ENCODE measurements around the gene FAM186B.

Gene FAM186B

DNA sequence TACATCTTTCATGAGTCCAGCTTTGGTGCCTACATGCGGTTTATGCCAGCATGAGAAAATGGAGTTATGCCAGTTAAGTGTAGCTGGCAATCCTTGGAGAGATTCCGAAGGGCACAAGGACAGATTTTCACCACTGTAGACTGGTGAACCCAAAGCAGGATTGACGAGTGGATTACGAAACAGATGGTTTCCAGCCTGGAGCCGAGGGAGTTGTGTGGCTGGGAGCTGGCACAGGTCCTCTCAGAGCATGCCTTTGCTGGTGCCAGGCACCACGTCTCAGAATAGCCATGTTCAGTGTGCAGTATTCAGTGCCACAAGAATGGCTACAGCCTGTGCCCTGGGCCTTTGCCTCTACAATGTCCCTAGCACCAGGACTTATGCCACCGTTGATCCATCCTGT is 53.4 kb downstream of the FAM186B start:
- Histone ChIP-seq H3K4me1 (ENCODE audit: control insufficient read depth, insufficient read depth, low read length) (no peaks in the 10 kb centered on the region), H3K36me3 (ENCODE audit: control insufficient read depth in 2 of 2, insufficient read depth in 1 of 2, low read length in 2 of 2) (peaks cover 0 to 12% of the 10 kb centered on the region in 2 experiments; a peak in 1 of 3 replicates), H3K4me3 (ENCODE audit: low read depth, low read length) (no peak overlapping the region), H3K27ac (ENCODE audit: extremely low read depth, low read depth, low read length) (no peak overlapping the region), H3K9me3 (ENCODE audit: control insufficient read depth, insufficient read depth, low read depth, low read length) (no peaks in the 10 kb centered on the region)
- CTCF ChIA-PET = interaction anchor here (0.6 to 3.7 kb wide), 11 partner anchors 13 to 264 kb away, joined by 4 to 56 read pairs (median 11); partner anchors contain the start of genes KCNH3 and PRPF40B
- POLR2A ChIA-PET = no interaction called here
- TF ChIP-seq MYNN (tag by site-specific recombination; IDR thresholded peaks at IDR 0.05; ENCODE audit: borderline replicate concordance) (no peak), PRDM1 (tag by site-specific recombination; IDR thresholded peaks at IDR 0.05) (no peak), HOXD13 (CRISPR knock-in tag; IDR thresholded peaks at IDR 0.05; ENCODE audit: borderline replicate concordance) (no peak), ZNF221 (tag by site-specific recombination; IDR thresholded peaks at IDR 0.05; ENCODE audit: borderline replicate concordance) (no peak), ZNF837 (tag by site-specific recombination; IDR thresholded peaks at IDR 0.05) (no peak), ZSCAN30 (tag by site-specific recombination; IDR thresholded peaks at IDR 0.05) (no peak), ZNF266 (tag by site-specific recombination; IDR thresholded peaks at IDR 0.05; ENCODE audit: low read depth) (no peak), ZBTB48 (tag by site-specific recombination; IDR thresholded peaks at IDR 0.05) (no peak), ZNF501 (tag by site-specific recombination; IDR thresholded peaks at IDR 0.05) (no peak), ZBTB21 (tag by site-specific recombination; IDR thresholded peaks at IDR 0.05) (no peak), WT1 (tag by site-specific recombination; IDR thresholded peaks at IDR 0.05) (no peak)
- TF ChIP-seq, protein P1, sequence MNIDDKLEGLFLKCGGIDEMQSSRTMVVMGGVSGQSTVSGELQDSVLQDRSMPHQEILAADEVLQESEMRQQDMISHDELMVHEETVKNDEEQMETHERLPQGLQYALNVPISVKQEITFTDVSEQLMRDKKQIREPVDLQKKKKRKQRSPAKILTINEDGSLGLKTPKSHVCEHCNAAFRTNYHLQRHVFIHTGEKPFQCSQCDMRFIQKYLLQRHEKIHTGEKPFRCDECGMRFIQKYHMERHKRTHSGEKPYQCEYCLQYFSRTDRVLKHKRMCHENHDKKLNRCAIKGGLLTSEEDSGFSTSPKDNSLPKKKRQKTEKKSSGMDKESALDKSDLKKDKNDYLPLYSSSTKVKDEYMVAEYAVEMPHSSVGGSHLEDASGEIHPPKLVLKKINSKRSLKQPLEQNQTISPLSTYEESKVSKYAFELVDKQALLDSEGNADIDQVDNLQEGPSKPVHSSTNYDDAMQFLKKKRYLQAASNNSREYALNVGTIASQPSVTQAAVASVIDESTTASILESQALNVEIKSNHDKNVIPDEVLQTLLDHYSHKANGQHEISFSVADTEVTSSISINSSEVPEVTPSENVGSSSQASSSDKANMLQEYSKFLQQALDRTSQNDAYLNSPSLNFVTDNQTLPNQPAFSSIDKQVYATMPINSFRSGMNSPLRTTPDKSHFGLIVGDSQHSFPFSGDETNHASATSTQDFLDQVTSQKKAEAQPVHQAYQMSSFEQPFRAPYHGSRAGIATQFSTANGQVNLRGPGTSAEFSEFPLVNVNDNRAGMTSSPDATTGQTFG (tag by site-specific recombination; IDR thresholded peaks at IDR 0.05; ENCODE audit: borderline replicate concordance) = no peak
- TF ChIP-seq, protein P2, sequence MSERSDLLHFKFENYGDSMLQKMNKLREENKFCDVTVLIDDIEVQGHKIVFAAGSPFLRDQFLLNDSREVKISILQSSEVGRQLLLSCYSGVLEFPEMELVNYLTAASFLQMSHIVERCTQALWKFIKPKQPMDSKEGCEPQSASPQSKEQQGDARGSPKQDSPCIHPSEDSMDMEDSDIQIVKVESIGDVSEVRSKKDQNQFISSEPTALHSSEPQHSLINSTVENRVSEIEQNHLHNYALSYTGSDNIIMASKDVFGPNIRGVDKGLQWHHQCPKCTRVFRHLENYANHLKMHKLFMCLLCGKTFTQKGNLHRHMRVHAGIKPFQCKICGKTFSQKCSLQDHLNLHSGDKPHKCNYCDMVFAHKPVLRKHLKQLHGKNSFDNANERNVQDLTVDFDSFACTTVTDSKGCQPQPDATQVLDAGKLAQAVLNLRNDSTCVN (tag by site-specific recombination; optimal IDR thresholded peaks at IDR 0.05) = no peak

DNA sequence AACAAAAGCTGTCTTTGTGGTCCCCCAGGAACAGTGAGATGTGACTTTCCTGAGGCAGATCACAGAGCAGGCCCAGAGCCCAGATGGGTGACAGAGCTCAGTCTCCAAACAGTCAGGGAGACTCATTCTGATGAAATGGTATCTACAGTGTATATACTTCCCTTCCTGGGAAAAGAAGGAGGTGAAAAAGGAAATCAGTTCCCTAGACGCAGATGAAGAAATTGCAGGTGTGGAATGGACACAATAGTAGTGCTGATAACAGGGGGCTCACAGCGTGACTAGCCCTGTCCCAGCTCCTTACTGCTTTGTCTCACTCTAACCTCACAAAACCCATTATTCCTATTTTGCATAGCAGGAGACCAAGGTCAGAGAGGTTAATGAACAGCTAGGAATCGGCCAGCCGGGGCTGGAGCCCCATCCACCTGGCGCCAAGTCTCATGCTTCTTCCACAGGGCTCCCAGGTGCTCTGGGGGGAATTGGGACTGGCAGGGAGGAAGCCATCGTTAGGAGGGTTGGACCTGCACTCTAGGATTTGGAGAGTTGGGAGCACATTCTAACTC is 54.7 kb downstream of the FAM186B start:
- Histone ChIP-seq H3K4me1 (ENCODE audit: control insufficient read depth, insufficient read depth, low read length) (no peaks in the 10 kb centered on the region), H3K4me3 (ENCODE audit: low read depth, low read length) (no peak overlapping the region), H3K9me3 (ENCODE audit: control insufficient read depth, insufficient read depth, low read depth, low read length) (no peaks in the 10 kb centered on the region), H3K27ac (ENCODE audit: extremely low read depth, low read depth, low read length) (no peak overlapping the region), H3K36me3 (ENCODE audit: control insufficient read depth in 2 of 2, insufficient read depth in 1 of 2, low read length in 2 of 2) (no peaks in the 10 kb centered on the region)
- ChIA-PET CTCF (interaction anchor here (0.6 to 2.5 kb wide), 3 partner anchors 30 to 458 kb away, joined by 3 to 19 read pairs (median 8); no protein-coding TSS in a partner anchor), POLR2A (interaction anchor here (0.5 kb wide), 1 partner anchor 24 kb away, joined by 3 read pairs; no protein-coding TSS in a partner anchor)
- TF ChIP-seq, protein P3, sequence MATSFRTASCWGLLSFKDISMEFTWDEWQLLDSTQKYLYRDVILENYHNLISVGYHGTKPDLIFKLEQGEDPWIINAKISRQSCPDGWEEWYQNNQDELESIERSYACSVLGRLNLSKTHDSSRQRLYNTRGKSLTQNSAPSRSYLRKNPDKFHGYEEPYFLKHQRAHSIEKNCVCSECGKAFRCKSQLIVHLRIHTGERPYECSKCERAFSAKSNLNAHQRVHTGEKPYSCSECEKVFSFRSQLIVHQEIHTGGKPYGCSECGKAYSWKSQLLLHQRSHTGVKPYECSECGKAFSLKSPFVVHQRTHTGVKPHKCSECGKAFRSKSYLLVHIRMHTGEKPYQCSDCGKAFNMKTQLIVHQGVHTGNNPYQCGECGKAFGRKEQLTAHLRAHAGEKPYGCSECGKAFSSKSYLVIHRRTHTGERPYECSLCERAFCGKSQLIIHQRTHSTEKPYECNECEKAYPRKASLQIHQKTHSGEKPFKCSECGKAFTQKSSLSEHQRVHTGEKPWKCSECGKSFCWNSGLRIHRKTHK (tag by site-specific recombination; IDR thresholded peaks at IDR 0.05) = no peak
- TF ChIP-seq ZSCAN23 (tag by site-specific recombination; IDR thresholded peaks at IDR 0.05) (no peak), ZNF214 (tag by site-specific recombination; IDR thresholded peaks at IDR 0.05; ENCODE audit: borderline replicate concordance) (no peak), ZNF600 (tag by site-specific recombination; IDR thresholded peaks at IDR 0.05) (no peak), ZNF341 (tag by site-specific recombination; IDR thresholded peaks at IDR 0.05; ENCODE audit: low read depth) (no peak), GLIS2 (tag by site-specific recombination; IDR thresholded peaks at IDR 0.05) (no peak)
- TF ChIP-seq, protein P4, sequence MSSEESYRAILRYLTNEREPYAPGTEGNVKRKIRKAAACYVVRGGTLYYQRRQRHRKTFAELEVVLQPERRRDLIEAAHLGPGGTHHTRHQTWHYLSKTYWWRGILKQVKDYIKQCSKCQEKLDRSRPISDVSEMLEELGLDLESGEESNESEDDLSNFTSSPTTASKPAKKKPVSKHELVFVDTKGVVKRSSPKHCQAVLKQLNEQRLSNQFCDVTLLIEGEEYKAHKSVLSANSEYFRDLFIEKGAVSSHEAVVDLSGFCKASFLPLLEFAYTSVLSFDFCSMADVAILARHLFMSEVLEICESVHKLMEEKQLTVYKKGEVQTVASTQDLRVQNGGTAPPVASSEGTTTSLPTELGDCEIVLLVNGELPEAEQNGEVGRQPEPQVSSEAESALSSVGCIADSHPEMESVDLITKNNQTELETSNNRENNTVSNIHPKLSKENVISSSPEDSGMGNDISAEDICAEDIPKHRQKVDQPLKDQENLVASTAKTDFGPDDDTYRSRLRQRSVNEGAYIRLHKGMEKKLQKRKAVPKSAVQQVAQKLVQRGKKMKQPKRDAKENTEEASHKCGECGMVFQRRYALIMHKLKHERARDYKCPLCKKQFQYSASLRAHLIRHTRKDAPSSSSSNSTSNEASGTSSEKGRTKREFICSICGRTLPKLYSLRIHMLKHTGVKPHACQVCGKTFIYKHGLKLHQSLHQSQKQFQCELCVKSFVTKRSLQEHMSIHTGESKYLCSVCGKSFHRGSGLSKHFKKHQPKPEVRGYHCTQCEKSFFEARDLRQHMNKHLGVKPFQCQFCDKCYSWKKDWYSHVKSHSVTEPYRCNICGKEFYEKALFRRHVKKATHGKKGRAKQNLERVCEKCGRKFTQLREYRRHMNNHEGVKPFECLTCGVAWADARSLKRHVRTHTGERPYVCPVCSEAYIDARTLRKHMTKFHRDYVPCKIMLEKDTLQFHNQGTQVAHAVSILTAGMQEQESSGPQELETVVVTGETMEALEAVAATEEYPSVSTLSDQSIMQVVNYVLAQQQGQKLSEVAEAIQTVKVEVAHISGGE (tag by site-specific recombination; conservative IDR thresholded peaks at IDR 0.05; ENCODE audit: low read depth) = no peak
- TF ChIP-seq, protein P5, sequence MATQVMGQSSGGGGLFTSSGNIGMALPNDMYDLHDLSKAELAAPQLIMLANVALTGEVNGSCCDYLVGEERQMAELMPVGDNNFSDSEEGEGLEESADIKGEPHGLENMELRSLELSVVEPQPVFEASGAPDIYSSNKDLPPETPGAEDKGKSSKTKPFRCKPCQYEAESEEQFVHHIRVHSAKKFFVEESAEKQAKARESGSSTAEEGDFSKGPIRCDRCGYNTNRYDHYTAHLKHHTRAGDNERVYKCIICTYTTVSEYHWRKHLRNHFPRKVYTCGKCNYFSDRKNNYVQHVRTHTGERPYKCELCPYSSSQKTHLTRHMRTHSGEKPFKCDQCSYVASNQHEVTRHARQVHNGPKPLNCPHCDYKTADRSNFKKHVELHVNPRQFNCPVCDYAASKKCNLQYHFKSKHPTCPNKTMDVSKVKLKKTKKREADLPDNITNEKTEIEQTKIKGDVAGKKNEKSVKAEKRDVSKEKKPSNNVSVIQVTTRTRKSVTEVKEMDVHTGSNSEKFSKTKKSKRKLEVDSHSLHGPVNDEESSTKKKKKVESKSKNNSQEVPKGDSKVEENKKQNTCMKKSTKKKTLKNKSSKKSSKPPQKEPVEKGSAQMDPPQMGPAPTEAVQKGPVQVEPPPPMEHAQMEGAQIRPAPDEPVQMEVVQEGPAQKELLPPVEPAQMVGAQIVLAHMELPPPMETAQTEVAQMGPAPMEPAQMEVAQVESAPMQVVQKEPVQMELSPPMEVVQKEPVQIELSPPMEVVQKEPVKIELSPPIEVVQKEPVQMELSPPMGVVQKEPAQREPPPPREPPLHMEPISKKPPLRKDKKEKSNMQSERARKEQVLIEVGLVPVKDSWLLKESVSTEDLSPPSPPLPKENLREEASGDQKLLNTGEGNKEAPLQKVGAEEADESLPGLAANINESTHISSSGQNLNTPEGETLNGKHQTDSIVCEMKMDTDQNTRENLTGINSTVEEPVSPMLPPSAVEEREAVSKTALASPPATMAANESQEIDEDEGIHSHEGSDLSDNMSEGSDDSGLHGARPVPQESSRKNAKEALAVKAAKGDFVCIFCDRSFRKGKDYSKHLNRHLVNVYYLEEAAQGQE (tag by site-specific recombination; IDR thresholded peaks at IDR 0.05) = no peak

All from HEK293 (cell line).